NT2/D1 (cell line): ENCODE data around the gene CLEC19A.

Experiments
- DNase-seq: peaks from one replicate; pipeline ENCODE4 v3.0.0-alpha.2; 2011; ENCODE audit warnings: low read depth, low spot score
- H3K27me3 ChIP-seq: 2 replicates; pipeline ENCODE4 v1.6.0; 2011; ENCODE audit warnings: mild to moderate bottlenecking; ENCODE audit not compliant: insufficient read length, insufficient read depth
- H3K36me3 ChIP-seq: 2 replicates; pipeline ENCODE4 v1.6.1; 2011; ENCODE audit warnings: mild to moderate bottlenecking, low read length, mixed read lengths; ENCODE audit not compliant: insufficient read depth, insufficient read length
- H3K4me1 ChIP-seq: 2 replicates; pipeline ENCODE4 v1.5.1; 2011; ENCODE audit not compliant: insufficient read depth, insufficient read length
- H3K4me3 ChIP-seq: 2 replicates; pipeline ENCODE4 v1.5.1; 2011; ENCODE audit warnings: low read depth; ENCODE audit not compliant: insufficient read length
- H3K9ac ChIP-seq: 2 replicates; pipeline ENCODE4 v1.6.0; 2011; ENCODE audit warnings: low read depth; ENCODE audit not compliant: insufficient read length
- H3K9me3 ChIP-seq: 2 replicates; pipeline ENCODE4 v1.5.1; 2011; ENCODE audit warnings: mild to moderate bottlenecking, low read length; ENCODE audit not compliant: insufficient read depth
- SUZ12 ChIP-seq: IDR thresholded peaks from 2 replicates; pipeline ENCODE4 v1.6.1; 2011; ENCODE audit not compliant: insufficient read length, insufficient read depth; ENCODE audit errors: extremely low read depth
- YY1 ChIP-seq: IDR thresholded peaks from 2 replicates; pipeline ENCODE4 v1.6.1; 2011; ENCODE audit not compliant: insufficient read length, insufficient read depth
- ZNF274 ChIP-seq: IDR thresholded peaks from 2 replicates; pipeline ENCODE4 v1.6.1; 2011; ENCODE audit warnings: mild to moderate bottlenecking, low read depth, low read length

CLEC19A gene

GRCh38 chr16:19344980-19345379 lies 59.4 kb downstream of the CLEC19A start:
- no peaks in the 10 kb centered on the region for H3K36me3 ChIP-seq
- no peaks in the 10 kb centered on the region for H3K27me3 ChIP-seq
- no peak for TF ChIP-seq ZNF274
- TF ChIP-seq SUZ12, result no peak
- no peak for TF ChIP-seq YY1
- peaks cover 3% of the 10 kb centered on the region for H3K4me1 ChIP-seq
- no peaks in the 10 kb centered on the region for H3K9me3 ChIP-seq
- no peak for DNase-seq
- no peak overlapping the region for H3K4me3 ChIP-seq
- no peak overlapping the region for H3K9ac ChIP-seq

- DNase-seq, result no peak
- H3K4me1 ChIP-seq, result peaks cover 3% of the 10 kb centered on the region
- H3K4me3 ChIP-seq, result no peak overlapping the region
- no peak overlapping the region for H3K9ac ChIP-seq
- H3K36me3 ChIP-seq, result no peaks in the 10 kb centered on the region
- no peaks in the 10 kb centered on the region for H3K27me3 ChIP-seq
- TF ChIP-seq ZNF274 (no peak), SUZ12 (no peak), YY1 (no peak)
- H3K9me3 ChIP-seq, result no peaks in the 10 kb centered on the region
Observed at GRCh38 chr16:19346335-19346922, 60.9 kb downstream of the CLEC19A start.

DNA sequence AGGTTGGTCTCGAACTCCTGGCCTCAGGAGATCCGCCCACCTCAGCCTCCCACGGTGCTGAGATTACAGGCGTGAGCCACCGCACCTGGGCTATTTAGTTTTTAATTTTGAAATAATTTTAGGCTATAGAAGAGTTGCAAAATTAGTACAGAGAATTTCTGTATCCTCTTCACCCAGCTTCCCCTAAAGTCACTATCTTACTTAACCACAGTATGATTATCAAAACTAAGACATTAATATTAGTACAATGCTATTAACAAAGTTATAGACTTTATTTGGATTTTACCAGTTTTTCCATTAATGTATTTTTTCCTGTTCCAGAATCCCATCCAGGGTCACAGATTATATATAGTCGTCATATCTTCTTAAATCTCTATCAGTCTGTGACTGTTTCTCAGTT lies 62.6 kb downstream of the CLEC19A start:
- TF ChIP-seq YY1, result no peak
- no peak for TF ChIP-seq ZNF274
- no peak for TF ChIP-seq SUZ12
- Histone ChIP-seq H3K9me3 (no peaks in the 10 kb centered on the region), H3K4me3 (no peak overlapping the region), H3K27me3 (no peaks in the 10 kb centered on the region), H3K9ac (no peak overlapping the region), H3K36me3 (no peaks in the 10 kb centered on the region), H3K4me1 (peaks cover 3% of the 10 kb centered on the region)
- no peak for DNase-seq

DNA sequence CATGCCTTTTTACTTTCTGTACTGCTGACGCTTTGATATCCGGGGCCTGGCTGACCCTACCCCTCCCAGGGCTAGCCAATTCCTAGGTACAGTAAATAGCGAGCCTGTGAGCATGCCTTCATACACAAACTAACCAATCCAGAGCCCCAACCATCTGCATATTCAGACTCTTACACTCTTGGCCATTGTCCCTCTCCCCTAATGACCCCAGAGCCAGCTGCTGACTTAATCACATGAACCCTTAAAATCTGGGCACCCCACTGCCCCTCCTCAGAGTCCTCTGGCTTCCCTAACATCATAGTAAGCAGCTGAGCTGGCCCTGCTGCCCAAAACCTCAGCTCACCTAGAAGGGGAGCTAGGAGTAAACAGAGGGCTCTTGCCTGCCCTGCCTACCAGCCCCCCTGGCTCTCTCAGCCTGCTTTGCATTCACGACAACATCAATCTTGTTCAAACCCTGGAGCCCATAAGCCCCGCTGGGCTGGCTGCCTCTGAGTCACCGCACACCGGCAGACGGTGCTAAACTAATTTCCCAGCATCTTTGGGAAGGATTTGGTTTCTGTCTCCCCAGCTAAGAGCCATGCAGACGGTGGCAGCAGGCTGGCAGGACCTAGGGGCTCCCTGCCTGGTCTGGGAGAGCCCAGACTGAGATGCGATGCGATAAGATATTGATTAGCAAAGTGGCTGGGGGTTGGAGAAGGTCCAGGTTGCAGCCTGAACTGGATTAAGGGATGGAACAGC lies 63.2 kb downstream of the CLEC19A start:
- no peaks in the 10 kb centered on the region for H3K36me3 ChIP-seq
- H3K27me3 ChIP-seq, result no peaks in the 10 kb centered on the region
- H3K4me1 ChIP-seq, result peaks cover 3% of the 10 kb centered on the region
- H3K9ac ChIP-seq, result peak overlapping the region; percentile 62
- H3K4me3 ChIP-seq, result peak overlapping the region; percentile 13
- DNase-seq, result peak; percentile 80
- TF ChIP-seq YY1, result no peak
- TF ChIP-seq SUZ12, result no peak
- TF ChIP-seq ZNF274, result no peak
- H3K9me3 ChIP-seq, result no peaks in the 10 kb centered on the region

- no peak for DNase-seq
- TF ChIP-seq SUZ12 (no peak), YY1 (no peak), ZNF274 (no peak)
Observed at GRCh38 chr16:19354371-19354770, 68.8 kb downstream of the CLEC19A start.

GRCh38 chr16:19356024-19356952 lies 70.8 kb downstream of the CLEC19A start:
- Histone ChIP-seq H3K4me3 (no peak overlapping the region), H3K9ac (no peak overlapping the region), H3K9me3 (no peaks in the 10 kb centered on the region), H3K36me3 (no peaks in the 10 kb centered on the region), H3K27me3 (no peaks in the 10 kb centered on the region), H3K4me1 (no peaks in the 10 kb centered on the region)
- no peak for DNase-seq
- TF ChIP-seq ZNF274, result no peak
- no peak for TF ChIP-seq SUZ12
- TF ChIP-seq YY1, result no peak

More at GRCh38 chr16:19354371-19354770, 68.8 kb downstream of the CLEC19A start:
- H3K4me1 ChIP-seq, result no peaks in the 10 kb centered on the region
- no peak overlapping the region for H3K9ac ChIP-seq
- H3K9me3 ChIP-seq, result no peaks in the 10 kb centered on the region
- H3K36me3 ChIP-seq, result no peaks in the 10 kb centered on the region
- no peak overlapping the region for H3K4me3 ChIP-seq
- H3K27me3 ChIP-seq, result no peaks in the 10 kb centered on the region

DNA sequence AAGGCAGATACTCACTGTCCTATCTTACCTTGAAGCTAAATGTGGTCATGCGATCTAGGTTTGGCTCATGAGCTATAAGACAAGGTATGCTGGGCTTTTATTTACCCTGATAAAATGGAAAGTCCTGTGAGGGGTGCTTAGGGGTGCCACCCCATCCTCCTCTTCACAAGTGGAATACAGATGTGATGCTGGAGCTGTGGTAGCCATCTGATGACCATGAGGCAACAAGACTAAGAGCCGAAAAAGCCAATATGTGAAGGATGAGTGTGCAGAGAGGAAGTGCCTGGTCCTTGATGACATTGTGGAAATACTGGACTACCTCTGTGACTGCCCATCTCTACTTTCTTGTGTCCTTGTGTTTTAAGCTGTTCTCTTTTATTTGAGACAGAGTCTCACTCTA lies 74.0 kb downstream of the CLEC19A start:
- H3K36me3 ChIP-seq, result no peaks in the 10 kb centered on the region
- no peak overlapping the region for H3K4me3 ChIP-seq
- DNase-seq, result no peak
- TF ChIP-seq ZNF274 (no peak), YY1 (no peak), SUZ12 (no peak)
- H3K4me1 ChIP-seq, result no peaks in the 10 kb centered on the region
- no peak overlapping the region for H3K9ac ChIP-seq
- no peaks in the 10 kb centered on the region for H3K27me3 ChIP-seq
- H3K9me3 ChIP-seq, result no peaks in the 10 kb centered on the region
